Neural cell (in vitro differentiated cells): ENCODE data around the gene PDE2A. TPM values are rescaled to one million over a fixed set of nuclear protein-coding genes. Genes with fewer than 3 reads are reported as not detected.

Experiments
- H2AFZ ChIP-seq: fragments of 200-600, 300-800 bp; sonication (generic), shearing (Covaris generic); 2 replicates; pipeline ENCODE4 v1.6.0; 2014; ENCODE audit warnings: low read depth, mild to moderate bottlenecking, antibody characterized with exemption, low read length, moderate library complexity
- H3F3A ChIP-seq: fragments of 200-600 bp; shearing (Covaris generic); 2 replicates; pipeline ENCODE4 v1.6.1; 2016; ENCODE audit warnings: mild to moderate bottlenecking, moderate library complexity, mixed read lengths, antibody characterized with exemption, low read length; ENCODE audit not compliant: insufficient read depth, poor library complexity, severe bottlenecking
- H3K27ac ChIP-seq: fragments of 200-600, 300-800 bp; sonication (generic), shearing (Covaris generic); 2 replicates; pipeline ENCODE4 v1.5.1; 2014; ENCODE audit warnings: mild to moderate bottlenecking, low read length, moderate library complexity
- H3K27me3 ChIP-seq: fragments of 300-800, 200-600 bp; sonication (generic), shearing (Covaris generic); 2 replicates; pipeline ENCODE4 v1.6.0; 2014; ENCODE audit warnings: mild to moderate bottlenecking, low read depth, low read length, moderate library complexity; ENCODE audit not compliant: insufficient read depth
- H3K36me3 ChIP-seq: fragments of 300-800, 200-600 bp; sonication (generic), shearing (Covaris generic); 2 replicates; pipeline ENCODE4 v1.5.1; 2014; ENCODE audit warnings: mild to moderate bottlenecking, antibody characterized with exemption, low read length, moderate library complexity; ENCODE audit not compliant: insufficient read depth
- H3K4me2 ChIP-seq: fragments of 300-800, 200-600 bp; sonication (generic), shearing (Covaris generic); 2 replicates; pipeline ENCODE4 v1.6.0; 2014; ENCODE audit warnings: mild to moderate bottlenecking, low read length
- H3K4me3 ChIP-seq: fragments of 300-800, 200-600 bp; sonication (generic), shearing (Covaris generic); 2 replicates; pipeline ENCODE4 v1.5.1; 2014; ENCODE audit warnings: mild to moderate bottlenecking, low read length, moderate library complexity
- H3K79me2 ChIP-seq: fragments of 200-600 bp; shearing (Covaris generic); replicated peaks from 2 replicates; pipeline ENCODE4 v1.6.0; 2014; ENCODE audit warnings: mild to moderate bottlenecking, low read length, moderate library complexity; ENCODE audit not compliant: insufficient read depth
- H3K9ac ChIP-seq: fragments of 300-800, 200-600 bp; sonication (generic), shearing (Covaris generic); 2 replicates; pipeline ENCODE4 v1.6.1; 2016; ENCODE audit warnings: mild to moderate bottlenecking, low read length, mixed read lengths
- H3K9me2 ChIP-seq: fragments of 200-600 bp; shearing (Covaris generic); 2 replicates; pipeline ENCODE4 v1.6.1; 2016; ENCODE audit warnings: mild to moderate bottlenecking, low read length, mixed read lengths; ENCODE audit not compliant: insufficient read depth
- H3K9me3 ChIP-seq: fragments of 200-600, 300-800 bp; sonication (generic), shearing (Covaris generic); 2 replicates; pipeline ENCODE4 v1.6.1; 2016; ENCODE audit warnings: mild to moderate bottlenecking, mixed run types, low read length, moderate library complexity, mixed read lengths
- H4K20me1 ChIP-seq: fragments of 200-600 bp; shearing (Covaris generic); 2 replicates; pipeline ENCODE4 v1.6.1; 2016; ENCODE audit warnings: mild to moderate bottlenecking, mixed run types; ENCODE audit not compliant: insufficient read depth
- EP300 ChIP-seq: fragments of 450-650 bp; conservative IDR thresholded peaks from 2 replicates; pipeline ENCODE4 v1.6.1; 2014; ENCODE audit warnings: antibody characterized with exemption, mild to moderate bottlenecking, moderate library complexity; ENCODE audit not compliant: poor library complexity, severe bottlenecking
- EZH2 ChIP-seq: fragments of 200-600, 300-800 bp; shearing (Covaris generic), sonication (generic); IDR thresholded peaks from 2 replicates; pipeline ENCODE4 v1.6.1; 2014; ENCODE audit warnings: antibody characterized with exemption, low read length, borderline replicate concordance, mild to moderate bottlenecking; ENCODE audit not compliant: insufficient read depth, poor library complexity, severe bottlenecking
- MXI1 ChIP-seq: fragments of 450-650 bp; conservative IDR thresholded peaks from 2 replicates; pipeline ENCODE4 v1.6.1; 2014; ENCODE audit warnings: antibody characterized with exemption, mild to moderate bottlenecking; ENCODE audit not compliant: poor library complexity, severe bottlenecking
- POLR2AphosphoS5 ChIP-seq: IDR thresholded peaks from 2 replicates; pipeline ENCODE4 v1.6.1; 2012
- RAD21 ChIP-seq: fragments of 450-650 bp; conservative IDR thresholded peaks from 2 replicates; pipeline ENCODE4 v1.6.1; 2014; ENCODE audit warnings: antibody characterized with exemption, mild to moderate bottlenecking, moderate library complexity
- SMC3 ChIP-seq: fragments of 450-650 bp; conservative IDR thresholded peaks from 2 replicates; pipeline ENCODE4 v1.6.1; 2014; ENCODE audit warnings: antibody characterized with exemption, mild to moderate bottlenecking, moderate library complexity; ENCODE audit not compliant: poor library complexity
- TAF1 ChIP-seq: IDR thresholded peaks from 2 replicates; pipeline ENCODE4 v1.6.1; 2012; ENCODE audit warnings: low read depth
- polyA plus RNA-seq: library from polyadenylated mRNA; depleted of rRNA; stranded (reverse); fragments of >200 nt; gene quantifications from 2 replicates; pipeline ENCODE4 v1.2.3, GENCODE V29; 2014
- TF ChIP-seq, protein P1 (sequence below): fragments of 450-650 bp; IDR thresholded peaks from 2 replicates; pipeline ENCODE4 v1.5.1; 2014; ENCODE audit warnings: antibody characterized with exemption, mild to moderate bottlenecking, moderate library complexity; ENCODE audit not compliant: poor library complexity, severe bottlenecking
- TF ChIP-seq, protein P2 (sequence below): IDR thresholded peaks from 2 replicates; pipeline ENCODE4 v1.6.1; 2012; ENCODE audit warnings: borderline replicate concordance

Gene PDE2A
- polyA plus RNA-seq, 1 donor from 2014 or later: 11.6 TPM

DNA sequence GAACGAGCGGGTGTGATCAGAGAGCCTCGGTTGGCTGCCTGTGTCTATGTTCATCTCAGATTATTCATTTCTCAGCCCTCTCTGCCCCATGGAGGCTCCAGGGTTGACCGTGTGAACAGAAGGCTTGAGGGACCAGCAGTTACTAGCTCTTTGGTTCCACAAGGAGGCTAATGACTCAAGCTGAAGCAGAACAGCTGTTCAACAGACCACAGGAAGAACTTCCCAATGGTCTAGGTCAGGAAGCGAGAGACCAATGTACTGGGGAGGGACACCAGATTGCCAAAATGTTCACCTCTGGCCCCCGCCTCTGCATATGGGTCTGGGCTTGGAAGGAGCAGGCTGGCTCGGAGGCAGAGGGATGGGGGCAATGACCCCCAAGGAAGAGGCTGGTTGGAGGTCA lies 14.7 kb upstream of the PDE2A start:
- H3K36me3 ChIP-seq: no peaks in the 10 kb centered on the region
- H3K9me2 ChIP-seq: no peaks in the 10 kb centered on the region
- H3K4me3 ChIP-seq: no peak overlapping the region
- no peaks in the 10 kb centered on the region for H3K79me2 ChIP-seq
- H3F3A ChIP-seq: no peaks in the 10 kb centered on the region
- H3K27ac ChIP-seq: no peak overlapping the region
- H4K20me1 ChIP-seq: no peaks in the 10 kb centered on the region
- H2AFZ ChIP-seq: no peak overlapping the region
- TF ChIP-seq TAF1 (no peak), EZH2 (no peak), EP300 (no peak), RAD21 (no peak), SMC3 (no peak), MXI1 (no peak), POLR2AphosphoS5 (no peak)
- TF ChIP-seq, protein P1, sequence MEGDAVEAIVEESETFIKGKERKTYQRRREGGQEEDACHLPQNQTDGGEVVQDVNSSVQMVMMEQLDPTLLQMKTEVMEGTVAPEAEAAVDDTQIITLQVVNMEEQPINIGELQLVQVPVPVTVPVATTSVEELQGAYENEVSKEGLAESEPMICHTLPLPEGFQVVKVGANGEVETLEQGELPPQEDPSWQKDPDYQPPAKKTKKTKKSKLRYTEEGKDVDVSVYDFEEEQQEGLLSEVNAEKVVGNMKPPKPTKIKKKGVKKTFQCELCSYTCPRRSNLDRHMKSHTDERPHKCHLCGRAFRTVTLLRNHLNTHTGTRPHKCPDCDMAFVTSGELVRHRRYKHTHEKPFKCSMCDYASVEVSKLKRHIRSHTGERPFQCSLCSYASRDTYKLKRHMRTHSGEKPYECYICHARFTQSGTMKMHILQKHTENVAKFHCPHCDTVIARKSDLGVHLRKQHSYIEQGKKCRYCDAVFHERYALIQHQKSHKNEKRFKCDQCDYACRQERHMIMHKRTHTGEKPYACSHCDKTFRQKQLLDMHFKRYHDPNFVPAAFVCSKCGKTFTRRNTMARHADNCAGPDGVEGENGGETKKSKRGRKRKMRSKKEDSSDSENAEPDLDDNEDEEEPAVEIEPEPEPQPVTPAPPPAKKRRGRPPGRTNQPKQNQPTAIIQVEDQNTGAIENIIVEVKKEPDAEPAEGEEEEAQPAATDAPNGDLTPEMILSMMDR: no peak
- TF ChIP-seq, protein P2, sequence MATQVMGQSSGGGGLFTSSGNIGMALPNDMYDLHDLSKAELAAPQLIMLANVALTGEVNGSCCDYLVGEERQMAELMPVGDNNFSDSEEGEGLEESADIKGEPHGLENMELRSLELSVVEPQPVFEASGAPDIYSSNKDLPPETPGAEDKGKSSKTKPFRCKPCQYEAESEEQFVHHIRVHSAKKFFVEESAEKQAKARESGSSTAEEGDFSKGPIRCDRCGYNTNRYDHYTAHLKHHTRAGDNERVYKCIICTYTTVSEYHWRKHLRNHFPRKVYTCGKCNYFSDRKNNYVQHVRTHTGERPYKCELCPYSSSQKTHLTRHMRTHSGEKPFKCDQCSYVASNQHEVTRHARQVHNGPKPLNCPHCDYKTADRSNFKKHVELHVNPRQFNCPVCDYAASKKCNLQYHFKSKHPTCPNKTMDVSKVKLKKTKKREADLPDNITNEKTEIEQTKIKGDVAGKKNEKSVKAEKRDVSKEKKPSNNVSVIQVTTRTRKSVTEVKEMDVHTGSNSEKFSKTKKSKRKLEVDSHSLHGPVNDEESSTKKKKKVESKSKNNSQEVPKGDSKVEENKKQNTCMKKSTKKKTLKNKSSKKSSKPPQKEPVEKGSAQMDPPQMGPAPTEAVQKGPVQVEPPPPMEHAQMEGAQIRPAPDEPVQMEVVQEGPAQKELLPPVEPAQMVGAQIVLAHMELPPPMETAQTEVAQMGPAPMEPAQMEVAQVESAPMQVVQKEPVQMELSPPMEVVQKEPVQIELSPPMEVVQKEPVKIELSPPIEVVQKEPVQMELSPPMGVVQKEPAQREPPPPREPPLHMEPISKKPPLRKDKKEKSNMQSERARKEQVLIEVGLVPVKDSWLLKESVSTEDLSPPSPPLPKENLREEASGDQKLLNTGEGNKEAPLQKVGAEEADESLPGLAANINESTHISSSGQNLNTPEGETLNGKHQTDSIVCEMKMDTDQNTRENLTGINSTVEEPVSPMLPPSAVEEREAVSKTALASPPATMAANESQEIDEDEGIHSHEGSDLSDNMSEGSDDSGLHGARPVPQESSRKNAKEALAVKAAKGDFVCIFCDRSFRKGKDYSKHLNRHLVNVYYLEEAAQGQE: no peak
- H3K9ac ChIP-seq: no peak overlapping the region
- no peaks in the 10 kb centered on the region for H3K27me3 ChIP-seq
- no peak overlapping the region for H3K4me2 ChIP-seq
- no peaks in the 10 kb centered on the region for H3K9me3 ChIP-seq

DNA sequence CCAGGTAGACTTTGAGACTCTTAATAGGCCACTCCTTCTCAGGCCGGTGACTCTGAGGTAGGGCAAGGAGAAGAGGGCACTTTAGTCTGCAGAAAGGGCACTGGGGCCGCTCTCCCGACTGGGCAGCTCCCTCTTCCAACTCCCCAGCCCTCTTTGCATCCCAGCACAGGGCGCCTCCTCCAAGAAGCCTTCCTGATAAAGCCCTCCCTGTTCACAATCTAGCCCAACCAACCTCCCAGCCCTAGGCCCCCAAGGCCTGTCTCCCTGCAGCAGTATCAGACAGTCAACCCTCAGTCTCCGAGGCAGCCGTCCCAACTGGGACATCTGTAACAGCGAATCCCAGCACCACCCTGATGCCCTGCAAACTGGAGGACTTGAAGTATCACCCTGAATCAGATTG lies 14.3 kb upstream of the PDE2A start:
- Histone ChIP-seq H3K27ac (no peak overlapping the region), H3K9me3 (no peaks in the 10 kb centered on the region), H3K4me3 (no peak overlapping the region), H4K20me1 (no peaks in the 10 kb centered on the region), H2AFZ (no peak overlapping the region), H3F3A (no peaks in the 10 kb centered on the region), H3K4me2 (no peak overlapping the region), H3K79me2 (no peaks in the 10 kb centered on the region), H3K36me3 (no peaks in the 10 kb centered on the region), H3K9me2 (no peaks in the 10 kb centered on the region), H3K9ac (no peak overlapping the region), H3K27me3 (no peaks in the 10 kb centered on the region)
- no peak for TF ChIP-seq POLR2AphosphoS5
- TF ChIP-seq, protein P2: no peak
- no peak for TF ChIP-seq SMC3
- no peak for TF ChIP-seq MXI1
- TF ChIP-seq RAD21: no peak
- TF ChIP-seq EZH2: no peak
- no peak for TF ChIP-seq TAF1
- TF ChIP-seq, protein P1: no peak
- TF ChIP-seq EP300: no peak
